ENCODE data around the gene GRB10.
A peak's percentile ranks its signal among the peaks of the same experiment; 100 is the strongest.

The GRB10 gene

GRCh38 chr7:50637725-50638643, 144.7 kb downstream of the GRB10 start:
- Histone ChIP-seq H3K9me3 (ENCODE audit: insufficient read depth, low read length) (no peaks in the 10 kb centered on the region), H3K79me2 (ENCODE audit: low read length) (no peaks in the 10 kb centered on the region), H3K36me3 (replicated peaks; ENCODE audit: low read depth, low read length) (no peaks in the 10 kb centered on the region), H3K4me3 (ENCODE audit: low read length) (no peak overlapping the region), H3K4me1 (ENCODE audit: low read length) (no peaks in the 10 kb centered on the region), H3K9ac (ENCODE audit: low read length) (no peak overlapping the region), H4K20me1 (ENCODE audit: insufficient read depth, low read length) (no peaks in the 10 kb centered on the region), H3K27ac (ENCODE audit: low read length) (no peak overlapping the region), H2AFZ (ENCODE audit: low read depth, low read length) (no peak overlapping the region), H3K4me2 (ENCODE audit: low read length) (no peak overlapping the region), H3K27me3 (ENCODE audit: low read depth, low read length) (peaks cover 31% of the 10 kb centered on the region)
- no peak for TF ChIP-seq EZH2phosphoT487 (IDR thresholded peaks at IDR 0.05; ENCODE audit: low read depth)
- TF ChIP-seq CTCF (IDR thresholded peaks at IDR 0.05; ENCODE audit: low read depth, low read length) = no peak

GRCh38 chr7:50634378-50634777, 148.3 kb downstream of the GRB10 start:
- Histone ChIP-seq H3K27ac (ENCODE audit: low read length) (no peak overlapping the region), H2AFZ (ENCODE audit: low read depth, low read length) (no peak overlapping the region), H3K4me1 (ENCODE audit: low read length) (no peaks in the 10 kb centered on the region), H3K27me3 (ENCODE audit: low read depth, low read length) (peaks cover 26% of the 10 kb centered on the region), H3K4me3 (ENCODE audit: low read length) (no peak overlapping the region), H3K4me2 (ENCODE audit: low read length) (no peak overlapping the region), H3K79me2 (ENCODE audit: low read length) (no peaks in the 10 kb centered on the region), H3K9me3 (ENCODE audit: insufficient read depth, low read length) (no peaks in the 10 kb centered on the region), H3K36me3 (replicated peaks; ENCODE audit: low read depth, low read length) (no peaks in the 10 kb centered on the region), H4K20me1 (ENCODE audit: insufficient read depth, low read length) (no peaks in the 10 kb centered on the region), H3K9ac (ENCODE audit: low read length) (no peak overlapping the region)
- TF ChIP-seq EZH2phosphoT487 (IDR thresholded peaks at IDR 0.05; ENCODE audit: low read depth) (no peak), CTCF (IDR thresholded peaks at IDR 0.05; ENCODE audit: low read depth, low read length) (no peak)

- Histone ChIP-seq H3K27me3 (ENCODE audit: low read depth, low read length) (peaks cover 26% of the 10 kb centered on the region), H3K4me2 (ENCODE audit: low read length) (no peak overlapping the region), H4K20me1 (ENCODE audit: insufficient read depth, low read length) (no peaks in the 10 kb centered on the region), H3K36me3 (replicated peaks; ENCODE audit: low read depth, low read length) (no peaks in the 10 kb centered on the region), H3K27ac (ENCODE audit: low read length) (no peak overlapping the region), H3K4me1 (ENCODE audit: low read length) (no peaks in the 10 kb centered on the region), H2AFZ (ENCODE audit: low read depth, low read length) (no peak overlapping the region), H3K9me3 (ENCODE audit: insufficient read depth, low read length) (no peaks in the 10 kb centered on the region), H3K79me2 (ENCODE audit: low read length) (no peaks in the 10 kb centered on the region), H3K9ac (ENCODE audit: low read length) (no peak overlapping the region), H3K4me3 (ENCODE audit: low read length) (no peak overlapping the region)
- TF ChIP-seq EZH2phosphoT487 (IDR thresholded peaks at IDR 0.05; ENCODE audit: low read depth) = no peak
- TF ChIP-seq CTCF (IDR thresholded peaks at IDR 0.05; ENCODE audit: low read depth, low read length) = no peak
Observed at GRCh38 chr7:50633414-50633710, 149.3 kb downstream of the GRB10 start.

GRCh38 chr7:50632561-50633413, 149.9 kb downstream of the GRB10 start:
- Histone ChIP-seq H3K27me3 (ENCODE audit: low read depth, low read length) (peaks cover 31% of the 10 kb centered on the region), H3K4me2 (ENCODE audit: low read length) (peak overlapping the region; percentile 25; the same call in 1 of the 2 replicates)

More at GRCh38 chr7:50632561-50633413, 149.9 kb downstream of the GRB10 start:
- Histone ChIP-seq H3K4me3 (ENCODE audit: low read length) (no peak overlapping the region), H3K9me3 (ENCODE audit: insufficient read depth, low read length) (no peaks in the 10 kb centered on the region), H3K79me2 (ENCODE audit: low read length) (no peaks in the 10 kb centered on the region), H3K9ac (ENCODE audit: low read length) (no peak overlapping the region), H3K36me3 (replicated peaks; ENCODE audit: low read depth, low read length) (no peaks in the 10 kb centered on the region), H4K20me1 (ENCODE audit: insufficient read depth, low read length) (no peaks in the 10 kb centered on the region), H3K27ac (ENCODE audit: low read length) (no peak overlapping the region), H3K4me1 (ENCODE audit: low read length) (no peaks in the 10 kb centered on the region), H2AFZ (ENCODE audit: low read depth, low read length) (no peak overlapping the region)
- TF ChIP-seq EZH2phosphoT487 (IDR thresholded peaks at IDR 0.05; ENCODE audit: low read depth) (no peak), CTCF (IDR thresholded peaks at IDR 0.05; ENCODE audit: low read depth, low read length) (peak; percentile 89)
